K562 (cell line): ENCODE data around the gene LETM1. TPM values are rescaled to one million over a fixed set of nuclear protein-coding genes. Genes with fewer than 3 reads are reported as not detected.

Source experiments
- ATAC-seq: fragments of 200-7000 bp; cut with Tn5 transposase; 3 replicates; pipeline ENCODE4 v1.9.1; 2020; ENCODE audit warnings: moderate library complexity
- BruUV-seq: library from RNA; stranded (reverse); fragments of 400-500 nt; replicated peaks from 2 replicates; lab custom pipeline; 2021; lab: Mats Ljungman, UMichigan
- CTCF ChIA-PET: fragments of 300-600 bp; formaldehyde crosslinking; extraction: SDS; loops from one replicate; lab custom pipeline; 2021; ENCODE audit warnings: low intra/inter-chr PET ratio; lab: Yijun Ruan, JAX
- POLR2A ChIA-PET: fragments of 300-600, 350-650 bp; sonication (Branson Sonifier 250); formaldehyde crosslinking; extraction: SDS; loops from one replicate; lab custom pipeline; 2021; ENCODE audit warnings: antibody characterized with exemption, inconsistent platforms; lab: Yijun Ruan, JAX
- DNase-seq, 4 experiments: peaks; one replicate each; pipeline versions ENCODE4 v3.0.0 to v3.0.0-alpha.2; 2011 to 2018; ENCODE audit warnings: low spot score in 3 of 4, mixed read lengths in 3 of 4; ENCODE audit errors: extremely low read depth in 1 of 4
- FAIRE-seq: peaks from 2 replicates; lab custom pipeline; 2011; peaks lifted over from hg19 to GRCh38; lab: Jason Lieb, UNC
- H2AFZ ChIP-seq: 2 replicates; pipeline ENCODE4 v1.6.0; 2011; ENCODE audit warnings: low read depth, low read length, control low read depth, inconsistent platforms
- H3K27ac ChIP-seq: fragments of 200-600 bp; 3 replicates; pipeline ENCODE4 v1.8.0; 2011; ENCODE audit warnings: low read depth, mild to moderate bottlenecking, control low read depth, inconsistent platforms, low read length, moderate library complexity, mixed read lengths; ENCODE audit errors: extremely low read depth
- H3K27me3 ChIP-seq, 2 experiments: fragments of 300-600 bp in 1 of 2; 2 replicates in 1 of 2; 3 replicates in 1 of 2; pipeline versions ENCODE4 v1.6.0 to v1.8.0; 2011; ENCODE audit warnings: inconsistent platforms in 2 of 2, low read length in 2 of 2, mild to moderate bottlenecking in 1 of 2, mixed read lengths in 1 of 2, moderate library complexity in 1 of 2; ENCODE audit not compliant: control insufficient read depth in 2 of 2, insufficient read depth in 2 of 2
- H3K36me3 ChIP-seq: fragments of 300-600 bp; 3 replicates; pipeline ENCODE4 v1.8.0; 2011; ENCODE audit warnings: mild to moderate bottlenecking, low read length, inconsistent platforms; ENCODE audit not compliant: control insufficient read depth, insufficient read depth
- H3K4me1 ChIP-seq, 2 experiments: fragments of 200-600 bp in 1 of 2; replicated peaks in 1 of 2; 2 replicates in 1 of 2; 3 replicates in 1 of 2; pipeline versions ENCODE4 v1.5.1 to v1.8.0; 2011; ENCODE audit warnings: inconsistent platforms in 2 of 2, low read length in 2 of 2, mild to moderate bottlenecking in 1 of 2, mixed read lengths in 1 of 2, moderate library complexity in 1 of 2; ENCODE audit not compliant: control insufficient read depth in 2 of 2, insufficient read depth in 2 of 2
- H3K4me2 ChIP-seq: 2 replicates; pipeline ENCODE4 v1.6.1; 2011; ENCODE audit warnings: low read length, control low read depth, inconsistent platforms, mixed read lengths; ENCODE audit not compliant: insufficient read depth
- H3K4me3 ChIP-seq: fragments of 200-600 bp; sonication (generic), shearing (Covaris generic); 2 replicates; pipeline ENCODE4 v1.5.1; 2016; ENCODE audit warnings: control low read depth, inconsistent platforms
- H3K79me2 ChIP-seq: fragments of 200-600 bp; 3 replicates; pipeline ENCODE4 v1.8.0; 2011; ENCODE audit warnings: low read length, inconsistent platforms; ENCODE audit not compliant: control insufficient read depth, insufficient read depth
- H3K9ac ChIP-seq, 2 experiments: 2 replicates each; pipeline versions ENCODE4 v1.6.0 to v1.6.1; 2011; ENCODE audit warnings: low read depth in 2 of 2, low read length in 2 of 2, control low read depth in 1 of 2, inconsistent platforms in 1 of 2, mild to moderate bottlenecking in 1 of 2, mixed read lengths in 1 of 2; ENCODE audit not compliant: insufficient read depth in 1 of 2
- H3K9me1 ChIP-seq: one replicate; pipeline ENCODE4 v1.6.0; 2011; ENCODE audit warnings: inconsistent platforms, mild to moderate bottlenecking, low read length, moderate library complexity; ENCODE audit not compliant: control insufficient read depth, insufficient read depth
- H3K9me3 ChIP-seq: replicated peaks from 2 replicates; pipeline ENCODE4 v1.5.1; 2011; ENCODE audit warnings: low read depth, low read length, inconsistent platforms; ENCODE audit not compliant: control insufficient read depth, insufficient read depth
- H4K20me1 ChIP-seq: replicated peaks from 2 replicates; pipeline ENCODE4 v1.6.1; 2011; ENCODE audit warnings: low read length, inconsistent platforms, mixed read lengths; ENCODE audit not compliant: control insufficient read depth, insufficient read depth
- ARID2 ChIP-seq: fragments of 450-650 bp; IDR thresholded peaks from 2 replicates; pipeline ENCODE4 v1.6.1; 2017; ENCODE audit warnings: antibody characterized with exemption, mild to moderate bottlenecking
- ASH1L ChIP-seq: fragments of 450-650 bp; IDR thresholded peaks from 2 replicates; pipeline ENCODE4 v1.6.1; 2018; ENCODE audit warnings: borderline replicate concordance, mild to moderate bottlenecking, low read depth; ENCODE audit not compliant: partially characterized antibody
- CTCFL ChIP-seq: IDR thresholded peaks from 2 replicates; pipeline ENCODE4 v1.6.1; 2011; ENCODE audit warnings: borderline replicate concordance, low read depth, mild to moderate bottlenecking, moderate library complexity, low read length; ENCODE audit not compliant: insufficient read depth, poor library complexity, severe bottlenecking
- GATAD2A ChIP-seq: fragments of 450-650 bp; IDR thresholded peaks from 2 replicates; pipeline ENCODE4 v1.6.1; 2017
- GTF3C2 ChIP-seq: IDR thresholded peaks from 3 replicates; pipeline ENCODE4 v1.6.1; 2011; ENCODE audit warnings: borderline replicate concordance, mild to moderate bottlenecking, moderate library complexity; ENCODE audit not compliant: insufficient read length; ENCODE audit errors: extremely low read depth
- HMG20B ChIP-seq: fragments of 250-450 bp; sonication (Bioruptor Pico); IDR thresholded peaks from 2 replicates; pipeline ENCODE4 v1.5.0; 2021; ENCODE audit warnings: mild to moderate bottlenecking
- KDM4B ChIP-seq, 2 experiments: fragments of 450-650 bp in 1 of 2; sonication (generic) in 1 of 2; IDR thresholded peaks; 2 replicates each; pipeline ENCODE4 v1.6.1; 2016 to 2017; ENCODE audit warnings: borderline replicate concordance in 2 of 2, antibody characterized with exemption in 1 of 2, low read depth in 1 of 2, mild to moderate bottlenecking in 1 of 2
- KLF13 ChIP-seq: fragments of 450-650 bp; IDR thresholded peaks from 2 replicates; pipeline ENCODE4 v1.6.1; 2016; ENCODE audit warnings: missing genetic modification characterization, low read depth, mild to moderate bottlenecking, missing compliant biosample characterization, moderate library complexity, borderline replicate concordance
- NFIX ChIP-seq: fragments of 250-450 bp; sonication (Bioruptor Pico); IDR thresholded peaks from 2 replicates; pipeline ENCODE4 v1.4.0; 2020; ENCODE audit warnings: low read depth, mild to moderate bottlenecking, moderate library complexity
- SOX6 ChIP-seq: fragments of 450-650 bp; IDR thresholded peaks from 2 replicates; pipeline ENCODE4 v1.6.1; 2014; ENCODE audit warnings: mild to moderate bottlenecking
- TAF15 ChIP-seq: fragments of 200-400 bp; formaldehyde crosslinking; IDR thresholded peaks from 2 replicates; pipeline ENCODE4 v1.6.1; 2017; ENCODE audit warnings: mild to moderate bottlenecking, low read depth, low read length, moderate library complexity
- ZBTB17 ChIP-seq: fragments of 450-650 bp; formaldehyde crosslinking; IDR thresholded peaks from 2 replicates; pipeline ENCODE4 v1.4.0; 2020; ENCODE audit warnings: mild to moderate bottlenecking
- ZNF134 ChIP-seq: fragments of 250-450 bp; sonication (Bioruptor Pico); conservative IDR thresholded peaks from 2 replicates; pipeline ENCODE4 v1.4.0; 2020
- WGBS: fragments of 100-300 bp; shearing (Covaris generic); methylation state at CpG from one replicate; pipeline ENCODE4 v1.1.6; 2016; ENCODE audit warnings: low coverage, mixed read lengths; ENCODE audit not compliant: insufficient coverage; ENCODE audit errors: missing lambda C conversion rate; 5-methylcytosine and 5-hydroxymethylcytosine counted together
- in situ Hi-C: fragments of 300-500 bp; cut with MboI; formaldehyde crosslinking; loops from 4 replicates; pipeline ENCODE4 v1.15.0; 2018; ENCODE audit warnings: inconsistent platforms, mixed read lengths
- intact Hi-C: fragments of 100-400 bp; cut with micrococcal nuclease; formaldehyde crosslinking; loops from 2 replicates; pipeline ENCODE4 v1.14.2; 2022
- polyA plus RNA-seq, 8 experiments: library from polyadenylated mRNA; depleted of rRNA in 4 of 8; stranded (reverse) in 5 of 8; unstranded in 3 of 8; fragments of >200 nt; fragmentation: Nextera tagmentation in 2 of 8; fragmentation: Illumina TruSeq in 1 of 8; extraction: Ambion mirVana in 2 of 8; extraction: Trizol in 1 of 8; gene quantifications; 2 replicates each; pipeline versions ENCODE4 v1.2.1 to v1.2.3, GENCODE V29; 2011 to 2014; ENCODE audit warnings: inconsistent platforms in 1 of 8, missing spikeins in 1 of 8
- total RNA-seq, 7 experiments: library from RNA; depleted of rRNA in 6 of 7; stranded (reverse); fragments of >200 nt in 6 of 7; fragmentation: Illumina TruSeq in 2 of 7; extraction: Trizol in 2 of 7; gene quantifications; 2 replicates each; pipeline versions ENCODE4 v1.2.1 to v1.2.3, GENCODE V29; 2011 to 2021; ENCODE audit warnings: low replicate concordance in 1 of 7
- TF ChIP-seq, protein P1 (sequence below): fragments of 450-650 bp; IDR thresholded peaks from 2 replicates; pipeline ENCODE4 v1.6.1; 2016

Gene LETM1
- total and polyA plus RNA-seq, 9 of the 15 experiments (the other 6 are each of a cell fraction or from before 2014, with no cell fraction given): 3.9 to 109 (median 35.0) TPM

DNA sequence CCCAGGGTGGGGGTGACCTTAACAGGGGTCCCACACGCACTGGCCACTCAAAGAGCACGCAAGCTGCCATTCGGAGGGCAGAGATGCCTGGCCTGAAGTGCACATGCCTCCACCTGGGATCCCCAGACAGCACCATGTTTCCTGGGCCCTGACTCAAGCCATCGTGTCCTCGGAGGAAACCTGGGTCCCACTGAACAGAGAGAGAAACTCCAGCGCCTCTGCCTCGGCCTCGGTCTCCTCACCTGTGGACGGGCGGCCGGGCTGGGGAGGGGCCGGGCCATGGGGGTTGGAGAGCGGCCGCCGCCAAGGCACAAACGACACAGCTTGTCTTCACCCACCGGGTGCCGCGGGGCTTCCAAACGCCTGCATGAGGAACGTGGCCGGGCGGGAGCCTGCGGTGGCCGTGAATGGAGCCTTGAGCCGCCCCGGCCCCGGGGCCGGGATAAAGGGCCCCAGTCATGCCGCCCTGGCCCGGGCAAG lies 92.8 kb downstream of the LETM1 start (continued):
- TF ChIP-seq, protein P1, sequence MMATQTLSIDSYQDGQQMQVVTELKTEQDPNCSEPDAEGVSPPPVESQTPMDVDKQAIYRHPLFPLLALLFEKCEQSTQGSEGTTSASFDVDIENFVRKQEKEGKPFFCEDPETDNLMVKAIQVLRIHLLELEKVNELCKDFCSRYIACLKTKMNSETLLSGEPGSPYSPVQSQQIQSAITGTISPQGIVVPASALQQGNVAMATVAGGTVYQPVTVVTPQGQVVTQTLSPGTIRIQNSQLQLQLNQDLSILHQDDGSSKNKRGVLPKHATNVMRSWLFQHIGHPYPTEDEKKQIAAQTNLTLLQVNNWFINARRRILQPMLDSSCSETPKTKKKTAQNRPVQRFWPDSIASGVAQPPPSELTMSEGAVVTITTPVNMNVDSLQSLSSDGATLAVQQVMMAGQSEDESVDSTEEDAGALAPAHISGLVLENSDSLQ: 0 out of 2 replicates have a peak, but pooled peaks have one; percentile 8

- CTCF ChIA-PET: interaction anchor here (1.0 kb wide), 1 partner anchor 47 kb away, joined by 3 read pairs; no protein-coding TSS in a partner anchor
- TF ChIP-seq ZBTB17 (CRISPR knock-in tag) (no peak), ARID2 (no peak), SOX6 (no peak), HMG20B (CRISPR knock-in tag) (no peak), TAF15 (no peak), ZNF134 (CRISPR knock-in tag) (no peak), KDM4B (IDR thresholded peaks at IDR 0.05; ENCODE audit: borderline replicate concordance in 2 of 2, low read depth in 1 of 2) (no peak), CTCFL (no peak), GATAD2A (no peak), KLF13 (no peak), GTF3C2 (no peak), NFIX (CRISPR knock-in tag) (no peak), ASH1L (no peak)
Measured at GRCh38 chr4:1762264-1763010, 93.5 kb downstream of the LETM1 start.

More at GRCh38 chr4:1762264-1763010, 93.5 kb downstream of the LETM1 start:
- WGBS: 67% methylated on average over 18 of the region's 20 CpGs
- Histone ChIP-seq H3K4me3 (no peak overlapping the region), H3K36me3 (no peaks in the 10 kb centered on the region), H3K27ac (no peak overlapping the region), H3K4me1 (peaks cover 0 to 88% of the 10 kb centered on the region in 2 experiments; a peak in 3 of 5 replicates), H3K9me3 (no peaks in the 10 kb centered on the region), H2AFZ (no peak overlapping the region), H3K79me2 (no peaks in the 10 kb centered on the region), H3K27me3 (no peaks in the 10 kb centered on the region), H3K9ac (no peak overlapping the region), H3K4me2 (no peak overlapping the region), H3K9me1 (no peaks in the 10 kb centered on the region), H4K20me1 (0 out of 2 replicates have a peak, but pooled peaks cover 3% of the 10 kb centered on the region)
- ATAC-seq: no peak
- no peak for FAIRE-seq
- in situ Hi-C loops: no loop called here
- DNase-seq: no peak
- POLR2A ChIA-PET: no interaction called here
- intact Hi-C loops: loop anchor here (1.0 kb wide), 1 partner anchor 48 kb away; no protein-coding TSS in a partner anchor
- BruUV-seq: no TSS peak
